Renal cortical epithelial cell (primary cell): Measurements from ENCODE around the gene PERCC1. TPM values are rescaled to one million over a fixed set of nuclear protein-coding genes. Genes with fewer than 3 reads are reported as not detected.

Experiments used
- DNase-seq: peaks from one replicate; pipeline ENCODE4 v3.0.0-alpha.2; 2011; ENCODE audit warnings: low read depth
- total RNA-seq: library from RNA; depleted of rRNA; stranded (reverse); fragments of >200 nt; gene quantifications from 2 replicates; pipeline ENCODE4 v1.2.3, GENCODE V29; 2014

Gene PERCC1
- total RNA-seq, 1 donor from 2014 or later = not detected

GRCh38 chr16:1412847-1413246, 18.0 kb upstream of the PERCC1 start:
- DNase-seq = no peak

GRCh38 chr16:1413684-1414531, 17.0 kb upstream of the PERCC1 start:
- peak; percentile 11 for DNase-seq

- DNase-seq = no peak
These were observed 16.2 kb upstream of the PERCC1 start, which contains the start of gene UNKL for GRCh38 chr16:1414532-1415260. UNKL (minus strand) TSS chr16:1414704; CDS start chr16:1414691, 13 bp downstream.

- DNase-seq = peak; percentile 6
These were observed 14.3 kb upstream of the PERCC1 start for GRCh38 chr16:1416521-1416941.

GRCh38 chr16:1420111-1420539, 10.8 kb upstream of the PERCC1 start:
- DNase-seq = no peak

- no peak for DNase-seq
These were observed 8.8 kb upstream of the PERCC1 start for GRCh38 chr16:1422076-1422475.

GRCh38 chr16:1424028-1424427, 6.8 kb upstream of the PERCC1 start:
- DNase-seq = no peak

- no peak for DNase-seq
These were observed 5.1 kb upstream of the PERCC1 start for GRCh38 chr16:1425616-1426370.

GRCh38 chr16:1426734-1427471, 4.0 kb upstream of the PERCC1 start:
- no peak for DNase-seq

GRCh38 chr16:1427473-1428461, 3.1 kb upstream of the PERCC1 start:
- no peak for DNase-seq

GRCh38 chr16:1428511-1428910, 2.4 kb upstream of the PERCC1 start:
- no peak for DNase-seq

GRCh38 chr16:1429012-1429411, 1.9 kb upstream of the PERCC1 start:
- no peak for DNase-seq

GRCh38 chr16:1429631-1430030, 1.2 kb upstream of the PERCC1 start:
- DNase-seq = no peak

GRCh38 chr16:1430214-1430758, 592 bp upstream of the PERCC1 start:
- DNase-seq = no peak

- no peak for DNase-seq
These were observed 806 bp downstream of the PERCC1 start for GRCh38 chr16:1431497-1432270.

- no peak for DNase-seq
These were observed 1.7 kb downstream of the PERCC1 start for GRCh38 chr16:1432388-1433262.

GRCh38 chr16:1433263-1433560, 2.3 kb downstream of the PERCC1 start:
- no peak for DNase-seq

GRCh38 chr16:1433756-1434155, 2.9 kb downstream of the PERCC1 start:
- no peak for DNase-seq
